HG03558 (cell line): ENCODE results near the gene MAP3K4.

Experiments
- ATAC-seq: cut with Tn5 transposase; IDR thresholded peaks from one replicate; pipeline ENCODE4 v1.9.1; 2021; ENCODE audit warnings: moderate number of reproducible peaks; ENCODE audit not compliant: unreplicated experiment; ENCODE audit errors: extremely low read depth

MAP3K4 gene

DNA sequence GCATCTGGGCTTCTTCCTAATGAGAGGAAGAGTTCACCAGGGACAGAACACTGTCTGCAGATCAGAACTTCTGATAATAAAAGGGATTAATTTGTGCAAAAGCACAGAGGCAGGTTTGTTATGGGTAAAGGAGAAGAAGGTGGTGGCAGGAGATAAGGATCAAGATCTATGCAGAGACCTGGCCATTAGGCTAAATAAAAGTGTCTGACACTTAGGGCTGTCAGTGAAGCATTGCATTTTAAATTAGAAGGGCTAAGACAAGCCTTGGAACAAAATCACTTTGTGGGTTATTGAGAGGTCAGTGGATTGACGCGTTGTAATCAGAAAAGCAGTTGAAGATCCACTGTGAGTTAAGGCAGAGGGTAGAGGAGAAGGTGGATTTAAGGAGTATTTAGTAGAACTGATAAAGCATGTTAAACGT, 76.8 kb downstream of the MAP3K4 start:
- no peak for ATAC-seq

DNA sequence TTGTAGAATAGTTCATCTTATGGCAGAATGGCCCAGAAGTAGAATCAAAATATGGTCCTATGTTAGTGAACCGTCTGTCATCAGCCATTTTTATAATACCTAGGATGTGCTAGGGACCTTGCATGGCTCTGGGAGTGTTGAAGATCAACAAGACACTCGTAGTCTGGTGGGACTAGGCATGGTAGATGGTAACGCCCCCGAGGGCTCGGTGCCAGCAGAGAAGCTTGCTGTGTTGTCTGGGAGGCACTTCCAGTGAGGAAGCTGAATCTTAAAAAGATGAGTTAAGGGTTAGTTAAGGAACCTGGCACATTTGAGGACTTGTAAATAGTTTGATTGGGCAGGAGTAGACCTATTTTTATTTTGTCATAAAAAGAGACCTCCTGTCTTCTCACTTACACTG, 82.4 kb downstream of the MAP3K4 start:
- ATAC-seq: no peak

DNA sequence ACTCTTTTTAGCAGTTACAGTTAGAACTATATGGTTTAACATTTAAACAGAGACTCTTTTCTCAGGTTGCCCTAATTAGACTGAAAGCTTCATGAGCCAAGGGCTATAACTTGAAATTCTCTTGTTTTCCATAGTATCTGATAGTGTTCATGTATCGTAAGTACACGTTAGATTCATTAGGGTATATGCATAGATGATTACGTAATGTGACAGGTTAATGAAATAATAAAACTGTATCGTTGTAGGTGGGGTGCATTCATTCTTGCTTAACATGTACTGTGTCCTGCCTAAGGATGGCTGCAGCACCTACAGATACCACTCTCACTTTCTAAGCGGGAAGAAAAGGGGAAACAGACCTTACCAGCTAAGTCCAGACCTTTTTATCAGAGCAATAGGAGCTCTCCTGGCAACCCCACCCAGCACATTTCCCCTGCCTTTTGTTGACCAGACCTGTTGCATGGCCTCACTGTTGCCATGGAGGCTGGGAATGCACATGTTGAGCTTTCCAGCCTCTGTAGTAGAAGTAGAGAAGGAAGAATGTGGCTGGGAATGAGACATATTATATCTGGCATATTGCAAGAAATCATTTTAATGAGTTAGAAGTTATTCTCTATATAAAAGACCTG, 83.0 kb downstream of the MAP3K4 start:
- ATAC-seq: no peak

DNA sequence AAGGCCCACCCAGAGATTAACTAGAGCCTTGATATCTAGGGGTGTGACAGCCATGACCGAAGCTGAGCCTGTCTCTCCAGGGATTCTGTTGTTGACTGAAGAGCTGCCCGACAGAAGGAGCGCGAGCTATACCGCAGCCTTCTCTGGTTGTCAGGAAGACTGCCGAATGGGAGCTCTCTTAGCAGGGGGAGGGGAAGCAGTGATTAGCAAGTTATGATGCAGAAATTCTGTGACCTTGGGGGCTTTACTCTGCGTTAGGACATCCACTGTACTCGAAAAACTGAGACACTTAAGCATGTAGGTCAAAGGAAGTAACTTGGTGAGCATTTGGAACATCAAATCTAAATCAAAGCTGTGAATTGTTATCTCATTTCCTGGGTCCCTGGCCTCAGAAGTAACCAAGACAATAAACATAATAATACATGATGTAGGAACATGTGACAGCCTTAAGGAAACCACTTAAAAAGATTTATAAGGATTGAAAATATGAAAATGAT, 84.7 kb downstream of the MAP3K4 start:
- ATAC-seq: no peak

DNA sequence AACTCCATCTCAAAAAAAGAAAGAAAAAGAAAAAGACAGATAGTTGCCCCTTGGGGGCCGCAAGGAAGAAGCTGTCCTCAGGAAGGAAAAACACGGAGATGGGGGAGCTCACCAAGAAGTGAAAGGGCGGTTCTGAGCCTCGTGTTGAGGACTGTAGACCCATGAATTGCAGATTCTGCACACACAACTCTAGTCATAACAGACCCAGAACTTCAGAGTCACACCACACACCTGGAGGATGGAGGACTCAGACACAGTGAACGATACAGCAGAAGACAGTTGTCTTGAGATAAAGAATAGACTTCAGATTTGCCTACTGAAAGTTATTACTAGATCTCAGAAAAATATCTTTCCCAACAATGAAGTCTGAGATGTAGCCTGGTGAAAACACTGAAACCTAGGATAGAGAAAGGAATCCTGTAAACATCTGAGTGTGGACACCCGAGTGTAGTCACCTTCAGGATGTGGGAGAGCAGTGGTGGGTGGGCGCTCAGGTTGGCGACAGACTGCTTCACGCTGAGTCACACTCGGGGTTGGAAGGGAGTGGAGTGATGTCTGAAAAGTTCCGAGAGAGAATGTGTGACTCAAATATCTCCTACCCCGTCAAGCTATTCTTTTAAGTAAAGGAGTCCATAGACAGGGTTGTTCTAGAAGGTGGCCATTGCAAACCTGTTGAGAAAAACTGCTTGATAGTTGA, 88.1 kb downstream of the MAP3K4 start:
- ATAC-seq: no peak

DNA sequence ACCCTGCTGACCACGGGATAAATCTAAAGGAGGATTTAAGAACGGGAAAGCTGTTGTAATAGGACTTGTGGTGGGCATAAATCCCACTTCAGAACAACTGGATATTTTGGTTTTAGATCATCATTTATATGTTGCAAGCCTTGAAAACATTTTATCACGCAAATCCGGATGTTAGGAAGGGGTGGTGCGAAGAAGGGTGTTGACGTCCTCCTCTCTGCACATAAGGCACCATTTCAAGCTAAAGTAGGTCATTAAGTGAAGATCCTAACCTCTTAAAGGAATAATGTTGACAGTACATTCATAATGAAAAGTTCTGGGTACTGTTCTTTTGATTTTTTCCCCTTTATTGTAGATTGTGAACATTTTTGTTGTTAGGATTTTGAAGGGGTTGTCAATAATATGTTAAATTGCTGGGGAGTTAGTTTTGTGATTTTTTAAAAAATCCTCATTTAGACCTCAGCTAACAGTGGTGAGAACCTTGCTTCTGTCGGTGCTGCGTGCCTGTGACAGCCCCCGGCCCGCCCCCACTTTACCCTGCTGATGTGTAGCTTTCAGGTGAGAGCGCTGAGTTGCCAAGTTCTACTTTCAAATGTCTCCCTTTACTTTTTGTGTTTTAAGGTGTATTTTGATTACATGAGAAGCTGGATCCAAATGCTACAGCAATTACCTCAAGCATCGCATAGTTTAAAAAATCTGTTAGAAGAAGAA, 88.8 kb downstream of the MAP3K4 start:
- ATAC-seq: no peak

DNA sequence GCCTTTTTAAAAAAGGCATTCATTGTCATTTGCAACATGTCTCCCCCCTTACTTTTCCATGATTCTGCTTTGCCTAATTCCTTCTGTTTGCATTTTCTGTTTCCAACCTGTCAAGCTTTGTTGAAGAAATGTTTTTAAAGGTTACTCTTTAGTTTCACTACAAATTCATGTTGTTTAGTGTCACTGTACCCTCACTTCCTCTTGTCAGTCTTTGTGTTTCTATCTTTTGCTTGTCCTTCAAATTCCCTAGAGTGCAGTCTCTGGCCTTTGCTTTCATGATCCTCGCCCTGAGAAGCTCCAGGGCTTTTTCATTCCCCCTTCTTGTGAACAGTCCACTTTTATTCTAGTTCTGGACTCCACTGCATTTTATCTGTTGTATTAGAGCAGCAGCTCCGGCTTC, 90.6 kb downstream of the MAP3K4 start:
- ATAC-seq: no peak

DNA sequence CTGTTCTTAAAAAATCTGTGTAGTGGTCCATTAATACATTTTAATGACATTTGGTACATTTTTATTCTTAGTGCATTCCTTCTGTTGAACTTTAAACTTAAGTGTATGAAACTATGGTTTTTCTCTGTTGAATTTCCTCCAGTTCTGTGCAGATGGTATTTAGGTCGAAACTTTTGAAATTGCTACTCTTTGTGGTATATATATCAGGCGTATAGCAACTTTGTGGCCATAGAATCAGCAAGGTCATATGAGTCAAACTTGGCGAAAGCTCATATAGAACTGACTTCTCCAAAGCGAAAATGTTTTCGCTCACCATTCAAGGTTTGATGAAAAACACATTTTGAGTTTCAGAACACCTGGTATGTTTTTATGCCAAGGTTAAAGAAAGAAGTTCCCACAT, 93.7 kb downstream of the MAP3K4 start:
- ATAC-seq: no peak

DNA sequence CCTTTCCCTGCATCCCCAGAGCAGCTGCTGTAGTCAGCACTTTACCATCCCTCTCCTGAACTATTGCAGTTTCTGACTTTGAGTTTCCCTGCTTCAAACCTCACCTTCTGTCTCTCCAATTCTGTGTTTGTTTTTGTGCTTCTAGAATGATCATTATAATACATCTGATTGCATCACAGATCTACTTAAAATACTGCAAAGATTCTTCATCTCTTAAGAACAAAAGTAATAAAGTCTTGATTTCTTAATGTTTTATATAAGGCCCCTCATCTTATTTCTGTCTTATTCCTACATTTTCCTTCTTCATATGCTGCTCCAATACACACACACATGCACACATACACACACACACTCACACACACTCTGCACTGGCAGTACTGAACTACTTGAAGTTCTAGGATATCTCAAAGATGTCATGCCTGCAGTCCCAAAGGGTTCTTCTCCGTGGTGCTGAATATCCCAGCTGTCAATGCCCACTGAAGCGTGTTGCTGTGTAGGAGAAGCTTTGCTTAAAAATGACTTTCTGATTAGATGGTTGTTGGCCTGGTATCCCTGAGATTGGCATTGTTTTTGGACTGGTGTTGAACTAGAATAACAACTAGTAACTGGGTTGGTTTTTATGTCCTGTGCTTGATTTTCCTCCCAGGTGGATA, 97.2 kb downstream of the MAP3K4 start:
- no peak for ATAC-seq

DNA sequence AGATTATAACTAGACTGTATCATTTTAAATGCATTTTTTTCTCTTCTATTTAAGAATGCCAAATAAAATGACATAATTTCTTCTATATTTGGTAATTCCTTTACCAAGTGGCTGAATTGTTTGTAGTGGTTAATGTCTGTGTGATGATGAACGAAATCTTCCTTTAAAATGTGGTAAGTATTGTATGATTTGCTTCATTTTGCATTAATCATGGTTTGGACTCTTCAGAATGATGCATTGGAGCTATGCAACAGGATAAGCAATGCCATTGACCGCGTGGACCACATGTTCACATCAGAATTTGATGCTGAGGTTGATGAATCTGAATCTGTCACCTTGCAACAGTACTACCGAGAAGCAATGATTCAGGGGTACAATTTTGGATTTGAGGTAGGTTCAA, 99.6 kb downstream of the MAP3K4 start:
- no peak for ATAC-seq

DNA sequence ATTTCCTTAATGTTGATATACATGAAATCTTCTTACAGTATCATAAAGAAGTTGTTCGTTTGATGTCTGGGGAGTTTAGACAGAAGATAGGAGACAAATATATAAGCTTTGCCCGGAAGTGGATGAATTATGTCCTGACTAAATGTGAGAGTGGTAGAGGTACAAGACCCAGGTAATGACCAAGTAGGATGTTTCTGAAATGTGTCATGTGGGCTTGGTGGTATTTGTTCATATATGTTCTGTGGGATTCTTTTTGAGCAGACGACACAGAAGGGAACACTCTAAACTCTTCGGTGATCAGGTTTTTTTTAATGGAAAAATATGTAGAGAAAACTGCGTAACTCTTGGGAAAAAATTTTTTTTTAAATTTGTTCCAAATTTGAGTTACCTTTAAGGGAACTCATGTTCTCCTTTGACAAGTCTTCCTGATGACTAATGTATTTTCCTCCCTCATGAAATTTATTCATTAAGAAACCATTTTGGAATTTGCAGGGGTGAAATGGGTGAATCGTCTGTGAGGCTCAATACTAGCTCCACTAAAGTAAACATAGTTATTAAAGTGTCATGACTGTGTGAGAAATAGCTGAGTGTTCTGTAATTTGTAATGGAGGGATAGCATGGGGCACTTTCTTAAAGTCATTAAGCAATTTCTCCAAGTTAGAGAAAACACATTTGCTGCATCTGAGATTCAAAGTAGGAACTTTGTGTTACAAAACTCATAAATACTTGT, 100.6 kb downstream of the MAP3K4 start:
- ATAC-seq: no peak

DNA sequence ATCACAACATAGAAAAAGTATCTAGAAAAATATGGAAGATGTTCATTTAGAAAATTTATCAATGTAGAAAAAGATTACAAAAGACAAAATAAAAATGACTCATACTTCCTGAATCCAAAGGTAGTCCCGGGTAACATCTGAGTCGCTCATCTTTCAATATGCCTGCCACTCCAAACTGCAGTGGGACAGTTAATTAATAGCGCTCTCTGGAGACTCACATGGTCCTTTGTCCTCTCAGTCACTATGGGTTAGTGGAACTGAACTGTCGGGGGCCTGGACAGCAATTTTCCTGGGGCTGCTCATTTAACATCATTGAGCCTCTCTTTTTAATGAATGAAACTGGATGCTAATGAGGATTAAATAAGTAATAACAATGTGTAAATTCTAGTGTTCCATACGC, 103.4 kb downstream of the MAP3K4 start:
- ATAC-seq: no peak

DNA sequence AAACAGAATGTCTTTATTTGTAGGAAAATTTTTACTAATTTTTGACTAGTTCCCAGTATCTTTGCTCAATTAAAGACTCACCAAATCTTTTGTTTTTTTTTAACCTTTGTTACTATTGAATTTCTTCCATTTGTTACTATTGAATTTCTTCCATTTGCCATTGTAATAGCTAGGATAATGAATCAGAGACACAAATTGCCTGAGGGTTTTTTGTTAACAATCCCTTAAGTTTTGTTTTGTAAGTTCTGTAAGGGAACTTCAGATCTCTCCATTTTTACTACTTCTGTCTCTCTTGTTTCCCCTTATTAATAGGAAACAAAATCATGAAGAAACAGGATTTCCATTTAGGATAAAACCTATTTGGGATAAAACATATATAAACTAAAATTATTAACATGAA, 104.3 kb downstream of the MAP3K4 start:
- no peak for ATAC-seq

DNA sequence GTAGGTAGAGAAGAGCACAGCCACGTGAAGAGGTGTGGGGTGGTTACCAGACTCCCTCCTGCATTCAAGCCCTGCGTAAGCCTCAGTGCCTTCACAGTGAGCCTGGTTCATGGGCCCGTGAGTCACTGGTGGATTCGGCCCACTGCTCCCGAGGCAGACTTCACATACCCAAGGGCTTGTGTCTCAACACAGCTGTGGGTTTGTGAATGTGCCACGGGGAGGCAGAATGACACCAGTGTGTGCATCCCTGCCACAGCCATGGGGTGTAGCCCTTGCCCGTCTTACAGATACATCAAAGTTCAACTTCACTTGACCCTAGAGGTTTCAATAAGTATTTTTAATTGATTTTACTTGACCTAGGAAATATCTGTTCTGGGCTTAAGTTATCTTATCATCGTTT, 108.5 kb downstream of the MAP3K4 start:
- ATAC-seq: no peak

DNA sequence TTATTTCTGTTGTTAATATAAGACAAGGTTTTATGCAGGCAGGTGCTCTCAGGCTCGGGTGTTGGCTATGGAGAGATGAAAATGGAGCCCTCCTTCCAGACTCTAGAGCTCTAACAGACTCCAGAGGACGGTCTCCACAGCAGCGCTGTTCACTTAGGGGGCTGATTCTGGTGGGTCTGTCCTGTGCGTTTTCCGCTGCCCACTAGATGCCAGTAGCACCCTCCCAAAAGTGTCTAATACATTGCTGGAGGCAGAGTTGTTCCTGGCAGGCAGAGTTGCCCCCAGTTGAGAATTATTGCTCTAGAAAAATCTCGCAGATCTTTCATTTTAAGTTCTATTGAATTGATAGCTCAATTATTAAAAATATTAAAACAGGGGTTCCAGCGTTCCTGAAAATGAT, 109.9 kb downstream of the MAP3K4 start:
- ATAC-seq: no peak

DNA sequence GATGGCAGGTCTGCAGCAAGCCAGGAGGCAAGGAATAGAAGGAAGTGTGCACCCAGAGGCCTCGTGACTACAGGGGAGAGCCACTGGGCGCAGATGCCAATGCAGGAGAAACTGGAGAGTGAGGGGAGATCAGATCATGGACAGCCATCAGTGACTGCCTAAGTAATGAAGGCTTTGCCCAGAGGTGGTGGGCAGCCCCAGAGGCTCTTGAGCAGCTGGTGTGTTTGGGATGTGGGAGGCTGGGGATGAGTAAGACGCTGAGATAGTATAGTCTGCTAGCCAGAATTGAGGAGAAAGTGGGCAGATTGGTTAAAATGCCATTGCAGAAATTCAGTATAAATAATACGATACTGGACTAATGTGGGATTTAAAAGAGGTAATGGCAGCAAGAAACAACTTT, 111.9 kb downstream of the MAP3K4 start:
- no peak for ATAC-seq

DNA sequence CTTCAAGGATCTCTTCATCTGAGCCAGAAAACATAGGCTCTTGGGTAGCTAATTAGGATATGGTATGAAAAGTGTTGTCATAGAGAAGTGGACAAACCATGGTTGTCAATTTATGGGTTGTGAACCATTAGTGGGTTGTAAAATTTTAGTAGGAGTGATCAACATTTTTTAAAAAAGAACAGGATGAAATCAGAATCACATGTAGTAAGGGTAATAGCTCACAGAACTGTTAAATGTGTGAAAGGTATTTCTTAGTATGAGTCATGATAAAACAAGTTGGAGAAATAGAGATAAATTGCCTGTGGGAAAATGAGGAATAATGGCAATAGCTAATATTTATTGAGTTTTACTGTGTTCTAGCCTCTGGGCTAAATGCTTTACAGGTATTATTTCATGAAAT, 113.4 kb downstream of the MAP3K4 start:
- no peak for ATAC-seq

DNA sequence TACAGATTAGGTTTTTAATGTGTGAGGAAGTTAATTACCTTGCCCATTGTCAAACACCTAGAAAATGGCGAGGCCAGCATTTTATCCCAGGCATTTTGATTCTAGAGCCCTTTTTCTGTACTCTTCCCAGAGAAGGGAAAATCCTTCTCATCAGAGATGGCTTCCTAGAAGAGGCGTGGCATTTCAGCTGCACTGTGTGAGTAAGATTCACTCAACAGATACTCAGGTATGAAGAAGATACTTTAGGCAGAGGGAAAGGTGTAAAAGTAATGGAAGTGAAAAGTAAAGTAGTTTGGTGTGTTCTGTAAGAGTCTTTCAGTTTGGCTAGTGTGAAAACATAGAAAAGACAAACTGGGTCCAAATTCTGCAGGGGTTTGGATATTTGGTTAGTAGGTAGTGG, 113.8 kb downstream of the MAP3K4 start:
- no peak for ATAC-seq

DNA sequence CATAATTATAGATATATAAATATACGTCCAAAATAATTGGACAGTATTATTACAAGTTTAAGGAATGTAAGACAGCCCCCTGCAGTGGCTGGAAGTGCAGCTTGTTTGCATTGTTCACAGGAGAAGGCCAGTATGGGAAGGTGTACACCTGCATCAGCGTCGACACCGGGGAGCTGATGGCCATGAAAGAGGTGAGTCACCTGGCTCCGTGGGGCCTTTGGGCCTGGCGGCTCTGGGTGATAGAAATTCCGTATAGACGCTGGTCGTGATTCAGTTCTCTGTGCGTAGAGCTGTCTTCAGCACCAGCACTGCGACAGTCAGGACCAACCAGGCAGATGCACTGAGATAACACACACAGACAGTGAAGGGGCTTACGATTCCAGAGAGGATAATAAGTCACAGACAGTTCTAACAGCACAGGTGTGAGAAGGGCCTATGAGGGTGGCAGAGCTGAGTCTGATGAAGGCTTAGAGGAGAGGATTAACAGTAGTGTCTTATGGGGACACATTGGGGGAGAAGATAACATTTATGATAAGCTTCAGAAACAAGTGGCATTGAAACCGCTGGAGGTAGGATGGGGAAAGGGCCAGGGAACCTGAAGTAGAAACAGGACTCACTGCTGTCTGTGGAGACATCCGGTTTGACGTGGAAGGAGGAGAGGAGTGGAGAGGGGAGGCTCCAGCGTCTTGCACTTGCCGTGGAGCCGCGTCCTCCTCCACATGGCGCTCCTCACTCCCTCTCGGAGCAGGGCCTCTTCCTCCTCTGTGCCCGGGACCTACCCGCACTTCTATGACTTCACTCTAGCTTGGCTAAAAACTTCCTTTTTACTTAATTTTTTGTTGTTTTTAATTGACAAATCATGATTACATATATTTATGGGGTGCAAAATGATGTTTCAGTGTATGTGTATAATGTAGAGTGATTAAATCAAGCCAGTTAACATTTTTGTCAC, 116.5 kb downstream of the MAP3K4 start:
- ATAC-seq: no peak
